Sigmoid colon (tissue), 4 donors: ENCODE measurements around the gene ENHO.

Source experiments
- CTCF ChIP-seq, 4 experiments: fragments of 450-650 bp in 3 of 4; fragments of 200-600 bp in 1 of 4; IDR thresholded peaks; one replicate each; pipeline ENCODE4 v1.5.1; 2016 to 2019; ENCODE audit warnings: antibody characterized with exemption in 4 of 4, mild to moderate bottlenecking in 3 of 4, moderate library complexity in 2 of 4
- EP300 ChIP-seq, 4 donors: sonication (generic); formaldehyde crosslinking; IDR thresholded peaks; one replicate each; pipeline ENCODE4 v1.6.1; 2017; ENCODE audit warnings: antibody characterized with exemption in 4 of 4
- POLR2A ChIP-seq, 2 donors: fragments of 450-650 bp; IDR thresholded peaks; one replicate each; pipeline ENCODE4 v1.6.1; 2016; ENCODE audit warnings: antibody characterized with exemption in 2 of 2, mild to moderate bottlenecking in 2 of 2, moderate library complexity in 2 of 2

DNA sequence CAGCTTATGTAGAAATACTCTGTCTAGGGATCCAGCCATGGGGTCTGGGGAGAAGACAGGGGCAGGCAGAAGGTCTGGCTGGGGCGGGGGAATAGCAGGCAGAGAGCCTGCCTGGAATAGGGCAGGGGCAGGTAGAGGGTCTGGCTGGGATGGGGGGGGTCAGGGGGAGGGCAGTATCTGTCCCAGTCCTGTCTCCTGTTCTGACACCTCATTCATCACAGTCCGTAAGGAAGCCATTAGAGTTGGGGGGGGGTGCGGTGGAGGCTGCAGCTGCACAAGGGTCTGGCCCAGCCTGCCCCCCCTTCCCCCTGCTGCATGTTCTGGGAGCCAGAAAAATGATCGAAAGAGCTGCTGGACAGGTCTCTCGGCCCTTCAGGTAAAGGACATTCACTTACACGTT is 34.2 kb upstream of the ENHO start:
- no peak for TF ChIP-seq CTCF (IDR thresholded peaks at IDR 0.05)
- no peak for TF ChIP-seq EP300 (IDR thresholded peaks at IDR 0.05)
- no peak for TF ChIP-seq POLR2A (IDR thresholded peaks at IDR 0.05)
